Smooth muscle cell (in vitro differentiated cells): ENCODE results near the gene LHPP. TPM values are rescaled to one million over a fixed set of nuclear protein-coding genes. Genes with fewer than 3 reads are reported as not detected.

Experiments used
- DNase-seq: peaks from one replicate; lab custom pipeline; 2025; ENCODE audit not compliant: unreplicated experiment; lab: John Stamatoyannopoulos, UW
- H2AFZ ChIP-seq: fragments of 200-600 bp; sonication (generic); 2 replicates; pipeline ENCODE4 v1.6.0; 2016; ENCODE audit warnings: antibody characterized with exemption, low read depth, mild to moderate bottlenecking
- H3F3A ChIP-seq: fragments of 200-600 bp; sonication (generic); 2 replicates; pipeline ENCODE4 v1.6.0; 2017; ENCODE audit warnings: antibody characterized with exemption, low read depth
- H3K27ac ChIP-seq: fragments of 200-600 bp; sonication (generic); 2 replicates; pipeline ENCODE4 v1.5.1; 2016; ENCODE audit warnings: low read depth, mild to moderate bottlenecking
- H3K27me3 ChIP-seq: fragments of 200-600 bp; sonication (generic); 2 replicates; pipeline ENCODE4 v1.6.1; 2016; ENCODE audit warnings: low read depth, mild to moderate bottlenecking
- H3K36me3 ChIP-seq: fragments of 200-600 bp; sonication (generic); 2 replicates; pipeline ENCODE4 v1.5.1; 2016; ENCODE audit warnings: low read depth
- H3K4me1 ChIP-seq: fragments of 200-600 bp; sonication (generic); 2 replicates; pipeline ENCODE4 v1.5.1; 2016; ENCODE audit warnings: low read depth
- H3K4me2 ChIP-seq: fragments of 200-600 bp; sonication (generic); 2 replicates; pipeline ENCODE4 v1.6.0; 2016; ENCODE audit warnings: mild to moderate bottlenecking
- H3K4me3 ChIP-seq: fragments of 200-600 bp; sonication (generic); 2 replicates; pipeline ENCODE4 v1.5.1; 2016; ENCODE audit warnings: mild to moderate bottlenecking
- H3K79me2 ChIP-seq: fragments of 200-600 bp; sonication (generic); 2 replicates; pipeline ENCODE4 v1.6.0; 2016; ENCODE audit warnings: low read depth, mild to moderate bottlenecking
- H3K9ac ChIP-seq: fragments of 200-600 bp; sonication (generic); 2 replicates; pipeline ENCODE4 v1.6.0; 2016; ENCODE audit warnings: low read depth
- H3K9me3 ChIP-seq: fragments of 200-600 bp; sonication (generic); replicated peaks from 2 replicates; pipeline ENCODE4 v1.5.1; 2016; ENCODE audit warnings: low read depth
- H4K20me1 ChIP-seq: fragments of 200-600 bp; sonication (generic); 2 replicates; pipeline ENCODE4 v1.6.0; 2016; ENCODE audit warnings: low read depth
- CTCF ChIP-seq: fragments of 200-600 bp; sonication (generic); IDR thresholded peaks from 2 replicates; pipeline ENCODE4 v1.5.1; 2017; ENCODE audit warnings: borderline replicate concordance, mild to moderate bottlenecking, antibody characterized with exemption; ENCODE audit not compliant: insufficient read depth, poor library complexity, severe bottlenecking
- WGBS: methylation state at CpG from one replicate; pipeline ENCODE4 v1.1.7; 2016; ENCODE audit warnings: low lambda C conversion rate; 5-methylcytosine and 5-hydroxymethylcytosine counted together
- polyA plus RNA-seq: library from polyadenylated mRNA; unstranded; fragments of >200 nt; fragmentation: Nextera tagmentation; extraction: Ambion mirVana; gene quantifications from 2 replicates; pipeline ENCODE4 v1.2.1, GENCODE V29; 2016
- total RNA-seq: library from RNA; depleted of rRNA; stranded (reverse); fragments of >200 nt; gene quantifications from 2 replicates; pipeline ENCODE4 v1.2.3, GENCODE V29; 2014

LHPP gene
- total and polyA plus RNA-seq, 2 experiments from 2014 or later = 7.6 to 14.0 TPM

- no peak overlapping the region for H3K9ac ChIP-seq
- H3K27ac ChIP-seq = no peak overlapping the region
- H3K4me3 ChIP-seq = no peak overlapping the region
- no peaks in the 10 kb centered on the region for H3K36me3 ChIP-seq
- no peaks in the 10 kb centered on the region for H3K79me2 ChIP-seq
- H4K20me1 ChIP-seq = no peaks in the 10 kb centered on the region
- DNase-seq = no peak
- H3K27me3 ChIP-seq = no peaks in the 10 kb centered on the region
- H2AFZ ChIP-seq = no peak overlapping the region
- no peak for TF ChIP-seq CTCF
- no peak overlapping the region for H3K4me2 ChIP-seq
- no peaks in the 10 kb centered on the region for H3F3A ChIP-seq
- WGBS = 93% methylated on average over 18 of the region's 18 CpGs
- H3K4me1 ChIP-seq = no peaks in the 10 kb centered on the region
- no peaks in the 10 kb centered on the region for H3K9me3 ChIP-seq
Observed at GRCh38 chr10:124600051-124600880, 138.6 kb downstream of the LHPP start.

GRCh38 chr10:124601016-124601415, 139.4 kb downstream of the LHPP start:
- Histone ChIP-seq H4K20me1 (no peaks in the 10 kb centered on the region), H3F3A (no peaks in the 10 kb centered on the region), H3K9me3 (no peaks in the 10 kb centered on the region), H3K36me3 (no peaks in the 10 kb centered on the region), H2AFZ (no peak overlapping the region), H3K4me3 (no peak overlapping the region), H3K27ac (no peak overlapping the region), H3K4me2 (no peak overlapping the region), H3K4me1 (no peaks in the 10 kb centered on the region), H3K79me2 (no peaks in the 10 kb centered on the region), H3K27me3 (no peaks in the 10 kb centered on the region), H3K9ac (no peak overlapping the region)
- WGBS = 90% methylated on average over 12 of the region's 12 CpGs
- TF ChIP-seq CTCF = no peak
- DNase-seq = no peak

- TF ChIP-seq CTCF = no peak
- Histone ChIP-seq H3F3A (no peaks in the 10 kb centered on the region), H4K20me1 (no peaks in the 10 kb centered on the region), H3K4me3 (no peak overlapping the region), H3K4me1 (no peaks in the 10 kb centered on the region), H3K36me3 (no peaks in the 10 kb centered on the region), H3K27ac (no peak overlapping the region), H3K9ac (no peak overlapping the region), H3K4me2 (no peak overlapping the region), H3K27me3 (no peaks in the 10 kb centered on the region), H3K9me3 (no peaks in the 10 kb centered on the region), H2AFZ (no peak overlapping the region), H3K79me2 (no peaks in the 10 kb centered on the region)
- no peak for DNase-seq
- WGBS = 93% methylated on average over 28 of the region's 29 CpGs
Observed at GRCh38 chr10:124601431-124602120, 140.0 kb downstream of the LHPP start.
